ENCODE data around the gene PCBP3. TPM values are rescaled to one million over a fixed set of nuclear protein-coding genes. Genes with fewer than 3 reads are reported as not detected.
A peak's percentile ranks its signal among the peaks of the same experiment; 100 is the strongest.
"Not testable (repeated sequence)": the region's sequence is repeated elsewhere in the genome, so short reads cannot be mapped to it uniquely, and the experiment has no call there.

PCBP3 gene
- total RNA-seq, 2 experiments from 2014 or later, result 4.8 to 5.8 TPM

DNA sequence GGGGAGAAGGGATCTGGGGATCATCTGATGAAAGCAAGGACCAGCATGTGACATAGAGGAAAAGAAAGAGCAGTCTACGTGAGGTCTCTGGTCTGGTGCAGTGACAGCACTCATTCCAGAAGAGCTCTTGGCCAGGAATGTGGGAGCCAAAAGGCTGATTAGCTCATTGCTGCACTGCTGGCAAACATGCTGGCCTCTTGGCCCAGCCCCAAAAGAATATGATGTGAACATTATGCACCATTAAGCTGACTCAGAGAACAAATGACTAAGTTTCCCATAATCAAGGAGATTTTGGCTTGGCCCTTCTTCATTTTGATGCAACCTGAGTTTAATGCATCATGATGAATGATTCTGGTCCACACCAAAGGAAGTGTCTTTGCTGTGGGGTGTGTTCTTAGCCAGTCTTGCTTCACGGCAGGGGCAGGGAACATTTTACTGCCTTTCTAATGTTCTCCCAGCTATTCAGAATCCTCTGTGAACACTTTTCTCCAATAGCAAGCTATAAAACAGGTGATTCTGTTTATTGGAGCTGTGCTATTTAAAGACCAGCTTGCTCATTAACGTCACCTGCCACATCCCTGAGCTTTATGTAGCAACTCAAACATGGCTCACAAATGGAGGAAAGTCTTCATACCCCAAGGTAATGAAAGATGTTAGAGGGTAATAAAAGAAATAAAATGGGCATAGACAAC is 55.1 kb downstream of the PCBP3 start:
- Mint-ChIP-seq H3K9me3 (peaks cover 7% of the 10 kb centered on the region), H3K27me3 (no peaks in the 10 kb centered on the region), H3K27ac (peak overlapping the region; percentile 87), H3K36me3 (ENCODE audit: low read depth) (peaks cover 13% of the 10 kb centered on the region), H3K4me3 (no peak overlapping the region), H3K4me1 (peaks cover 41% of the 10 kb centered on the region)
- no peak for DNase-seq
- POLR2A ChIA-PET, result no interaction called here
- CTCF ChIA-PET, result interaction anchor here (0.6 to 1.5 kb wide), 4 partner anchors 10 to 88 kb away, joined by 3 to 4 read pairs (median 3); no protein-coding TSS in a partner anchor

DNA sequence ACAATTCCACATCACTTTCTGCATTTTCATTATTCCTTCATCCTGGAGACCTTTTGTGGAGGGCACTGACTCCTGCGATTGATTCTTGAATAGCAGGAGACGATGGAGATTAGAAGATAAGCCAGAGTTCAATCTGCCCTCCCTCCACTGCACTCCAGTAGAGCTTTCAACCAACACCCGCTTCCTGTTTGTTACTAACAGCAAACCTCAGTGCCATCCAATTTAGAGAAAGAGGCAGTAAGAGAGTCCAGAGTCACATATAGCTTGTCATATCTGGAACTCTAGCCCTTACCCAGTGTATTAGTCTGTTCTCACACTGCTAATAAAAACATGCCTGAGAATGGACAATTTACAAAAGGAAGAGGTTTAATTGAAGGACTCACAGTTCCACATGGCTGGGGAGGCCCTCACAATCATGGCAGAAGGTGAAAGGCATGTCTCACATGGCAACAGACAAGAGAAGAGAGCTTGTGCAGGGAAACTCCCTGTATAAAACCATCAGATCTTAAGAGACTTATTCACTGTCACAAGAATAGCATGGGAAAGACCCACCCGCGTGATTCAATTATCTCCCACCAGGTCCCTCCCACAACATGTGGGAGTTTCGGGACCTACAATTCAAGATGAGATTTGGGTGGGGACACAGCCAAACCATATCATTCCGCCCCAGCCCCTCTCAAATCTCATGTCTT is 55.9 kb downstream of the PCBP3 start:
- H3K27ac Mint-ChIP-seq, result peak overlapping the region; percentile 87
- ChIA-PET POLR2A (no interaction called here), CTCF (interaction anchor here (0.6 to 1.5 kb wide), 4 partner anchors 9 to 87 kb away, joined by 3 to 4 read pairs (median 3); no protein-coding TSS in a partner anchor)
- peaks cover 7% of the 10 kb centered on the region for H3K9me3 Mint-ChIP-seq
- H3K4me1 Mint-ChIP-seq, result peaks cover 41% of the 10 kb centered on the region
- peaks cover 13% of the 10 kb centered on the region for H3K36me3 Mint-ChIP-seq (ENCODE audit: low read depth)
- peak; percentile 24 for DNase-seq
- no peak overlapping the region for H3K4me3 Mint-ChIP-seq
- H3K27me3 Mint-ChIP-seq, result no peaks in the 10 kb centered on the region

DNA sequence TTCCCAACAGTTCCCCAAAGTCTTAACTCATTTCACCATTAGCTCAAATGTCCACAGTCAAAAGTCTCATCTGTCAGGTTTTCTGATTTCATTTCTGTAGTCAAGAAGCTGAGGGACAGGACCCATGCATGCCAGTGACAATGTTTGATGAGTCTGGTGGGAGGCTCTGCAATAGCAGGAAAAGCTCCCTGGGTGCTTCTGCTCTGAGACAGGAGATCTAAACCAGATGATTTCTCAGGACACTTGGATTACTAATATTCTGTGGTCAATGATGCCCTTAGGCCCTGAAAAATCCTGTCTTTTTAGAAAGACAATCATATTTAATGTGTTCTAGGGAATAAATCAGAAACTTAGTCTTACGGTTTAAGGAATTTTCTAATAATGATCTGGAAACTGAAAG is 56.4 kb downstream of the PCBP3 start:
- H3K4me1 Mint-ChIP-seq, result peaks cover 41% of the 10 kb centered on the region
- H3K4me3 Mint-ChIP-seq, result no peak overlapping the region
- H3K27ac Mint-ChIP-seq, result peak overlapping the region; percentile 87
- H3K9me3 Mint-ChIP-seq, result peaks cover 7% of the 10 kb centered on the region
- ChIA-PET CTCF (interaction anchor here (1.4 to 1.5 kb wide), 2 partner anchors 8 to 69 kb away, joined by 3 to 4 read pairs; no protein-coding TSS in a partner anchor), POLR2A (no interaction called here)
- H3K36me3 Mint-ChIP-seq (ENCODE audit: low read depth), result peaks cover 13% of the 10 kb centered on the region
- DNase-seq, result no peak
- H3K27me3 Mint-ChIP-seq, result no peaks in the 10 kb centered on the region

DNA sequence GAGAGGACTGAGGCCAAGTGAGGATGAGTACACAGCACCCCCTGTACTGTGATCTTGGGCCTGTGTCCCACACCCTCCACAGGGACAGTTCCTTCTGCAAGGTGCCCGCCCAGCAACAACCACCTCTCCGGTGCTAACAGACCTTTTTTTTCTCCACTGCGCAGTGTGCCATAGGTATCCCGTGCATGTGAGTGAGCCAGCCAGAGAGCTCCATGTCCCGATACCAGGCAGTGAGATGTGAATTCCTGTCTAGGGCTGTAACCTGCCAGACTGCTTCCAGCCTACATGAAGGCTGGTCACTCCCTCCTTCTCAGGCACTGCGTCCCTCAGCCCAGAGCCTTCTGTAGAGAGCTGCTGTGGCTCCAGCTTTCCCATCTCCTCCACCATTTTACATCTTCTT is 56.9 kb downstream of the PCBP3 start:
- CTCF ChIA-PET, result interaction anchor here (1.2 kb wide), 1 partner anchor 11 kb away, joined by 3 read pairs; no protein-coding TSS in a partner anchor

DNA sequence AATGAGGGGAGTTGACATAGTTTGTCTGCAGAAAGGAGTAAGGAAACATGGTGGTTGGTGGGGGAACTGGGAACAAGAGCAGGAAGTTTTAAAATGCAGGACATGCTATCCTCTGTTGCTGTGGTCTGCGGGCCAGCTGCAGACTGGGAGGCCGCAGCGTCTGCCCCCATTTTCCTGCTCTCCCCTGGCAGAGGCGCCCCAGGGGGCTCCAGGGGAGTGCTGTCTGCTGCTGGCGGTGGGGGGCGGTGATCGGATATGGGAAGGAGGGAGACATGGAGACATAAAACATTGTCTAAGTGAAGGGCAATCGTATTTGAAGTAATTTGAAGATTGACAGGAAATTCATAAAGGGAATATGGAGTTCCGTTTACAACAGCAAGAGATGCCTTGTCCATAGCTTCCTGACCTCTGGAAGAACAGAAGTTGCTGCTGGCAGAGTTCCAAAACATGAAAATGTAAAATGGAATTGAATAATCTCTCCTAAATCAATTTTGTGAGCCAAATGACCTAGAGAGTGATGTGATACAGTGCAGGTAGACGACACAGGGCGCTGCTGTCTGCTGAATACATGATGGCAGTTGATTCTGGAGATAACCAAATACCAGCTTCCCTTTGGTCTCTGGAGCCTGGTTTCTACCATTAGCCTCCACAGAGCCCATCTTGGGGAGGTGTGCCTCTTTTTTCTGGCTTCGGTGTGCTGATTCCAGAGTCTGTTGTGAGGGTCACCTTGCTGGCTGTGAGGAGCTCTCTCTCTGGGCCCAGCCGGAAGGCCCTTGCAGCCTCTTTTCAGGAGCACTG is 61.0 kb downstream of the PCBP3 start:
- ChIA-PET POLR2A (no interaction called here), CTCF (interaction anchor here (0.8 kb wide), 1 partner anchor 46 kb away, joined by 3 read pairs; no protein-coding TSS in a partner anchor)
- no peak overlapping the region for H3K27ac Mint-ChIP-seq
- H3K4me3 Mint-ChIP-seq, result no peak overlapping the region
- DNase-seq, result no peak
- H3K4me1 Mint-ChIP-seq, result peaks cover 25% of the 10 kb centered on the region
- no peaks in the 10 kb centered on the region for H3K27me3 Mint-ChIP-seq
- peaks cover 3% of the 10 kb centered on the region for H3K9me3 Mint-ChIP-seq
- H3K36me3 Mint-ChIP-seq (ENCODE audit: low read depth), result peaks cover 5% of the 10 kb centered on the region

More for the DNA sequence above, 56.9 kb downstream of the PCBP3 start:
- POLR2A ChIA-PET, result interaction anchor here (0.6 kb wide), 1 partner anchor 14 kb away, joined by 3 read pairs; no protein-coding TSS in a partner anchor
- Mint-ChIP-seq H3K4me1 (peaks cover 41% of the 10 kb centered on the region), H3K4me3 (no peak overlapping the region), H3K27ac (no peak overlapping the region), H3K36me3 (ENCODE audit: low read depth) (peaks cover 13% of the 10 kb centered on the region), H3K9me3 (peaks cover 7% of the 10 kb centered on the region), H3K27me3 (no peaks in the 10 kb centered on the region)
- DNase-seq, result no peak

DNA sequence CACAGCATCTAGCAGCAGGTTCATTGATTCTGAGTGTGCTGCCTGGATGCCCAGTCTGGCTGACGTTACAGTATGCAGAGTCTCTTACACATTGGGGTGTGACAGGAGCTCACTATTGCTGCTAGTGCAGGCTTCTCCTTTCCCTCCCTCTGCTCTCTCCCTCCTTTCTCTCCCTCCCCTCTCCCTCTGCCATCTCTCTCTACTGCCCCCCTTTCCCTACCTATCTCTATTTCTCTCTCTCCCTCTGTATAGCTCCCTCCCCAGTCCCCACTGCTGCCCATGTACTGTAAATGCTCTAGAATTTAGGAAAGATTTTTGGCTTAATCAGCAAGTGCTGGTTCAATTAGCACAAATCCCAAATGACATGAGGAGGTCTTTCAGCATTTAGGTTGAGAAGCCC is 62.8 kb downstream of the PCBP3 start:
- H3K9me3 Mint-ChIP-seq, result peaks cover 6% of the 10 kb centered on the region
- no peak overlapping the region for H3K4me3 Mint-ChIP-seq
- H3K36me3 Mint-ChIP-seq (ENCODE audit: low read depth), result peaks cover 2% of the 10 kb centered on the region
- no peaks in the 10 kb centered on the region for H3K27me3 Mint-ChIP-seq
- POLR2A ChIA-PET, result no interaction called here
- peaks cover 11% of the 10 kb centered on the region for H3K4me1 Mint-ChIP-seq
- CTCF ChIA-PET, result interaction anchor here (1.5 kb wide), 1 partner anchor 23 kb away, joined by 4 read pairs; no protein-coding TSS in a partner anchor
- no peak for DNase-seq
- H3K27ac Mint-ChIP-seq, result no peak overlapping the region

DNA sequence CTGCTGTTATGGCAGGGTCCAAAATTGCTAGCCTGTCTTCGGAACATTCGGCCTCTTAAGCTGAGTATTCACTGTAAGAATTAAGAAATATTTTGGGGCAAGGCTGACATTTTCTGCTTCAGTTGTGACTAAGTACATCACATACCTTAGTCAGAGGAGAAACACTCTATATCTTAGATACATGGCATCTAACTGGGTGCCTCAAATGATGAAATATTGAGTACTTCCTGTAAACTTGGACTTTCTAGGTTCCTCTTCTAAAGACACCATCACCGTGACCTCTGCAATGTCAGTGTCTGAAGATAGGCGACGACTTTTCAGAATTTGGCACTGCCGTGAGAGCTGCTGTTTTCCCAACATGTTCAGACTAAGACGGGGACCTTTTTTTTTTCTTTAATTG is 65.6 kb downstream of the PCBP3 start:
- peaks cover 8% of the 10 kb centered on the region for H3K36me3 Mint-ChIP-seq (ENCODE audit: low read depth)
- H3K4me1 Mint-ChIP-seq, result peaks cover 4% of the 10 kb centered on the region
- peaks cover 14% of the 10 kb centered on the region for H3K9me3 Mint-ChIP-seq
- no peak for DNase-seq
- H3K27me3 Mint-ChIP-seq, result no peaks in the 10 kb centered on the region
- POLR2A ChIA-PET, result no interaction called here
- H3K4me3 Mint-ChIP-seq, result no peak overlapping the region
- H3K27ac Mint-ChIP-seq, result no peak overlapping the region
- CTCF ChIA-PET, result interaction anchor here (1.6 kb wide), 1 partner anchor 10 kb away, joined by 4 read pairs; no protein-coding TSS in a partner anchor

DNA sequence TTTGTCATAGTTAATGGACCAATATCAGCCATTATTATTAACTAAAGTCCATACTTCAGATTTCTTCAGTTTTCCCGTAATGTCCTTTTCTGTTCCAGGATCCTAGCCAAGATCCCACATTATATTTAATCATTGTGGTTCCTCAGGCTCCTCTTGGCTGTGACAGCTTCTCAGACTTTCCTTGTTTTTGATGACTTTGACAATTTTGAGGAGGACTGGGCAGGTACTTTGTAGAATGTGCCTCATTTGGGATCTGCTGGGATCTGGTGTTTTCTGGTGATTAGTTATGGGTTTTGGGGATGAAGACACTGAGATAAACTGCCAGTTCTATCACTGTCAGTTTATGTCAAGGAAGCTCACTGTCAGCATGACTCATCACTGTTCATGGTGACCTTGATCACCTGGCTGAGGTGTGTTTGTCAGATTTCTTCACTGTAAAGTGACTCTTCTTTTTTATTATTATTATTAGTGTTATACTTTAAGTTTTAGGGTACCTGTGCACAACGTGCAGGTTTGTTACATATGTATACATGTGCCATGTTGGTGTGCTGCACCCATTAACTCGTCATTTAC is 66.3 kb downstream of the PCBP3 start:
- H3K27me3 Mint-ChIP-seq, result no peaks in the 10 kb centered on the region
- CTCF ChIA-PET, result no interaction called here
- H3K4me1 Mint-ChIP-seq, result peaks cover 4% of the 10 kb centered on the region
- H3K27ac Mint-ChIP-seq, result no peak overlapping the region
- H3K36me3 Mint-ChIP-seq (ENCODE audit: low read depth), result peaks cover 9% of the 10 kb centered on the region
- DNase-seq, result no peak
- no peak overlapping the region for H3K4me3 Mint-ChIP-seq
- peaks cover 14% of the 10 kb centered on the region for H3K9me3 Mint-ChIP-seq
- POLR2A ChIA-PET, result no interaction called here

DNA sequence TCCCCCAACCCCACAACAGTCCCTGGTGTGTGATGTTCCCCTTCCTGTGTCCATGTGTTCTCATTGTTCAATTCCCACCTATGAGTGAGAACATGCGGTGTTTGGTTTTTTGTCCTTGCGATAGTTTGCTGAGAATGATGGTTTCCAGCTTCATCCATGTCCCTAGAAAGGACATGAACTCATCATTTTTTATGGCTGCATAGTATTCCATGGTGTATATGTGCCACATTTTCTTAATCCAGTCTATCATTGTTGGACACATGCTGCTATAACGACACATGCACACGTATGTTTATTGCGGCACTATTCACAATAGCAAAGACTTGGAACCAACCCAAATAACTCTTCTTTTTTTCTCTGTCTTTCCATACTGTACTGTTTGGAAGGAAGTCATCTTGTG is 66.8 kb downstream of the PCBP3 start:
- CTCF ChIA-PET, result interaction anchor here (0.5 kb wide), 1 partner anchor 818 kb away, joined by 3 read pairs; no protein-coding TSS in a partner anchor
- peaks cover 14% of the 10 kb centered on the region for H3K9me3 Mint-ChIP-seq
- H3K4me1 Mint-ChIP-seq; H3K36me3 Mint-ChIP-seq (ENCODE audit: low read depth); POLR2A ChIA-PET; H3K27me3 Mint-ChIP-seq; H3K4me3 Mint-ChIP-seq; DNase-seq; H3K27ac Mint-ChIP-seq: not testable (repeated sequence)

DNA sequence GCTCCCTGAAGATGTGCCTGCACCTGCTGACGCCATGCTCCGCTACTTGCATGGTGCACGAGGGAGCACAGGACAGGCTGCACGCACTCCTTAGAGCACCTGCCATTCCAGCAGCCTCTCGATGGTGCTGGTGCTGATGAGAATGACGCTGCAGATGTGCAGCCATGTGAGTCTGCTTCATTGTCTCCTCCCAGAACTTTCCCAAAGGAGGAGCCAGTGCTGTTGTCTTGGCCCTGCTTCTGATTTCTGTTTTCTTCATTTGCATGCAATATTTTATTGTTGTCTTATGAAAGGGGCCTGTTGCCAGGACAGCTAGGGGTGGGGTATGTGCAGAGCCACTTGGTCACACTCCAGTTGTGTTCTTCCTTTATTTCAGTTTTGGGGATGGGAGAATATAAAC is 70.1 kb downstream of the PCBP3 start:
- Mint-ChIP-seq H3K27me3 (no peaks in the 10 kb centered on the region), H3K4me3 (no peak overlapping the region), H3K36me3 (ENCODE audit: low read depth) (peaks cover 11% of the 10 kb centered on the region), H3K27ac (no peak overlapping the region), H3K9me3 (peaks cover 17% of the 10 kb centered on the region), H3K4me1 (peaks cover 13% of the 10 kb centered on the region)
- POLR2A ChIA-PET, result no interaction called here
- no peak for DNase-seq
- CTCF ChIA-PET, result no interaction called here

DNA sequence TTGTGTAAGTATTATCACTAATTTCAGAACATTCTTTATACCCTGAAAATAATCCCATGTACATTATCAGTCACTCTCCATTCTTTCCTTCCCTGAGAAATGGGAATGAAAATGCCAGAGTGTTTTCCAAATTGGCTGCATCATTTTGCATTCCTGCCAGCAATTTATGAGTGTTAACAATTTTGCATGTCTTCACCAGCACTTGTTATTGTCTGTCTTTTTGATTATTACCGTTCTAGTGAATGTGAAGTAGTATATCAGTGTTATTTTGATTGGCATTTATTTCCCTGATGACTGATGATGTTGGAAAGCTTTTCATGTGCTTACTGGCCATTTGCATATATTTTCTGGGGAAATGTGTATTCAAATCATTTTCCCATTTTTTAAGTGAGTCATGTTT is 71.9 kb downstream of the PCBP3 start:
- peaks cover 10% of the 10 kb centered on the region for H3K36me3 Mint-ChIP-seq (ENCODE audit: low read depth)
- DNase-seq, result no peak
- no peaks in the 10 kb centered on the region for H3K27me3 Mint-ChIP-seq
- POLR2A ChIA-PET, result no interaction called here
- H3K27ac Mint-ChIP-seq, result no peak overlapping the region
- H3K4me1 Mint-ChIP-seq, result peaks cover 19% of the 10 kb centered on the region
- peaks cover 17% of the 10 kb centered on the region for H3K9me3 Mint-ChIP-seq
- CTCF ChIA-PET, result no interaction called here
- no peak overlapping the region for H3K4me3 Mint-ChIP-seq

DNA sequence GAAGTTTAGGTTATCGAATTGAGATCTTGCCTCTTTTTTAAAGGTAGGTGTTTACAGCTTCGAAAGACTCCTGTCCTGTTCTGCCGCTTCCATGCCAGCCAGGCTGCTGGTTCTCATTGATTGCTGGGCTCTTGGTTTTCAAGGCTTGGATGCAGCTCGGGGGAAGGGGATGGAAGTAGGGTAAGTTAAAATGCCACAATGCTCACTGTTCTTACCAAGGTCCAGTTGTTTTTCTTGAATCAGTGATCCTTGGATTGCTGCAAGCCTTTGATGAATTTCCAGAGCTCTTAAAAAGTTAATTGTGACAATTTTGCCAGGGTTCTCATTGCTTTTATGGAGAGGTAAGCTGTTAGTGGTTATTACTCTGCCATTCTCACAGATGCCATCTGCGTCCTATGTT is 74.9 kb downstream of the PCBP3 start:
- ChIA-PET CTCF (no interaction called here), POLR2A (no interaction called here)
- Mint-ChIP-seq H3K27ac (no peak overlapping the region), H3K27me3 (no peaks in the 10 kb centered on the region), H3K4me1 (peaks cover 23% of the 10 kb centered on the region), H3K9me3 (peaks cover 3% of the 10 kb centered on the region), H3K36me3 (ENCODE audit: low read depth) (peaks cover 9% of the 10 kb centered on the region), H3K4me3 (no peak overlapping the region)
- DNase-seq, result no peak
